Sciatic nerve (tissue), 2 donors: ENCODE data around the gene SEPSECS. TPM values are rescaled to one million over a fixed set of nuclear protein-coding genes. Genes with fewer than 3 reads are reported as not detected.
A peak's percentile ranks its signal among the peaks of the same experiment; 100 is the strongest.

Source experiments
- ATAC-seq: fragments of 200-7000 bp; cut with Tn5 transposase; one replicate; pipeline ENCODE4 v1.9.1; 2020; ENCODE audit warnings: mild to moderate bottlenecking, moderate library complexity
- DNase-seq: peaks from one replicate; pipeline ENCODE4 v3.0.0-alpha.2; 2020; ENCODE audit warnings: low spot score
- intact Hi-C: fragments of 100-400 bp; cut with DNase I; formaldehyde crosslinking; loops from one replicate; pipeline ENCODE4 v1.14.2; 2022
- total RNA-seq: library from RNA; stranded (reverse); fragmentation: NEBNext Ultra II Directional; extraction: Animal tissue kit (Norgen Biotek cat#: 25700); gene quantifications from one replicate; pipeline ENCODE4 v1.2.1, GENCODE V29; 2021
- donor health status: DM: no; HTN: no; CAD: no.
- donor health status: DM: no; HTN: no; CAD: no.

SEPSECS gene
- total RNA-seq, 1 donor from 2014 or later: 11.3 TPM

GRCh38 chr4:25113915-25114904, 46.0 kb downstream of the SEPSECS start:
- DNase-seq: no peak
- no peak for ATAC-seq
- intact Hi-C loops: no loop called here

DNA sequence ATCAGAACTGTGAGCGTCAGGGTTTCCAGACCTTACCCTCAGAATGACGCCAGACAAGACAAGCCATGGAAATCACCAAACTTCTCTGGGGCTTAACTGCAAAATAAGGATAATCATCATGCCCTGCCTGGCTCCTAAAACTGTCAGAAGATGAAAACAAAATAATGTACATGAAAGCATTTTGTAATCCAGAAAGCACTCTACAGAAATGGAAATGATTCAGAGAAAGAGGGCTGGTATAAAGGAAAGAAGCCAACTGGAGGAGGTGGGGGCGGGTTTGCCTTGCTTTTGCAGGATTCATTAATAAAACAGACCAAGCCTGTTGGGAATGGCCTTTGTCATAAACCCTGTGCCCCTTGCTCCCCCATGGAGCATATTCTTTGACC, 47.3 kb downstream of the SEPSECS start:
- DNase-seq: no peak
- ATAC-seq: no peak
- intact Hi-C loops: no loop called here

GRCh38 chr4:25112366-25112994, 47.8 kb downstream of the SEPSECS start:
- intact Hi-C loops: no loop called here
- ATAC-seq: no peak
- no peak for DNase-seq

- DNase-seq: no peak
- intact Hi-C loops: no loop called here
- ATAC-seq: no peak
These were observed 48.5 kb downstream of the SEPSECS start for GRCh38 chr4:25111648-25112196.

DNA sequence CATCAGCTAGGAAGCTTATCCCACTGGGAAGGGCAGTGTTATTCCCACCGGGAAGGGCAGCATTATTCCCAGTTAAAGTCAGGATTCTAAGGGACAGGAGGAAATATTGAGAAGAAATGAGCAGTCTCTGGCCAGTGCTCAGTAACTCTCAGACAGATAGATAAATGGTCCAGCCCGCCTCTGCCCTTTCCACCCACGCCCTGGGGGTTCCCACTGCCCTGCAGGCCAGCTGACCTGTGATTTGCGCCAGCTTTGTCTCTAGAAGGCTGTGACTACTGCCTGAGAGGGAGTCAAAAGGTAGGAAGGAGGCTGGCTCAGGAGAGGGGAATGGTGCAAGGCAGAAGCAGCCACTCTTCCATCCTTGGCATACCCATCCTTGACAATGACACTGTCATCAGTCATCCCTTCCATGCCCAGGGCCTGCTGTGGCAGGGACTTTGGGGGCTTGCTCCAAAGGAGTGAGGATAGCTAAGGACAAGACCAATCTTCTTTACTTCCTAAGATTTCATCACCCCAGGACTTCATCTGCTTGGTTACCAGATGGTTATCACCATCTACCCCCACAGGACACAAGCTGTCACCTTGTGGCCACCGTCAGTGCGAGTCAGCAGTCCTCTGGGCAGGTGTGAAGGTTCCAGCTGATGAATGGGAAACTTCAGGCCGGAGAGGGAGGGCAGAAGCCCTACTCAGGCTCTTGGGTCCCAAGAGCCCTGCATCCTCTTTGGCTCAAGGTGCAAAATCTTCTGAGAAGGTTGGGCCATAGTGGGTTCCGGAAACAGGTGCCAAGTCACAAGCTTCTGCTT, 49.5 kb downstream of the SEPSECS start:
- intact Hi-C loops: no loop called here
- DNase-seq: no peak
- no peak for ATAC-seq

- ATAC-seq (no peak), DNase-seq (no peak)
- intact Hi-C loops: no loop called here
These were observed 50.7 kb downstream of the SEPSECS start for GRCh38 chr4:25109511-25109910.

GRCh38 chr4:25108556-25108955, 51.7 kb downstream of the SEPSECS start:
- no peak for ATAC-seq
- no peak for DNase-seq
- intact Hi-C loops: no loop called here

DNA sequence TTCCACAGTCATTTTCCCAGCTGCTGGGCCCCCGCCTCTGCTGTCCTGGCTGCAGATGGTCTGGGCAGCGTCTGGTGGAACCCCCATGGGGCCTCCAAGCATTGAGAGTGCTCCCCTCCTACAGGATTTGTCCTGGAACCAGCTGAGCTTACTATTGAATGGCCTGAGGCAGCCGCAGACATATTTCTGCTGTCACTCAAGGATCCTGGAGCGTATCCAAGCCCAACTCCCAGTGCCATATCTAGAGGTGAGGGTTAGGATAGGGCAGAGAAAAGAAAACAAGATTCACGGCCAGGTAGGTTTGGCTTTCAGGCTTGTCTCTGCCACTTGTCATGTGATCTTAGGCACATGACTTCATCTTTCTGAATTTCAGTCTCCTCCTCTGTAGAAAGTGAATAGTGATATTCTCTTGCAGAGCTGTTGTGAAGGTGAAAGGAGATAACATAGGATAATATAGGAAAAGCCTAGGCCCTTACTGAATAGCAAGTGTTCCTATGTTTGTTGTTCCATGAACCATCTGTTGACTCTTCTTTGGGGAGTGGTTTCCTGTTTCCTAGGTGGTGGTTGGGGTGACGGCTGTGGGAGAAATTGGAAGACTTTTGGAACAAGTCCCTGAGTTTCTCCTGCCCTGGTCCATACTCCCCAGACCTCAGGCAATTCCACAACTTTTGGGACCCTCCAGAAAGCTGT, 52.3 kb downstream of the SEPSECS start:
- intact Hi-C loops: no loop called here
- ATAC-seq (no peak), DNase-seq (no peak)

DNA sequence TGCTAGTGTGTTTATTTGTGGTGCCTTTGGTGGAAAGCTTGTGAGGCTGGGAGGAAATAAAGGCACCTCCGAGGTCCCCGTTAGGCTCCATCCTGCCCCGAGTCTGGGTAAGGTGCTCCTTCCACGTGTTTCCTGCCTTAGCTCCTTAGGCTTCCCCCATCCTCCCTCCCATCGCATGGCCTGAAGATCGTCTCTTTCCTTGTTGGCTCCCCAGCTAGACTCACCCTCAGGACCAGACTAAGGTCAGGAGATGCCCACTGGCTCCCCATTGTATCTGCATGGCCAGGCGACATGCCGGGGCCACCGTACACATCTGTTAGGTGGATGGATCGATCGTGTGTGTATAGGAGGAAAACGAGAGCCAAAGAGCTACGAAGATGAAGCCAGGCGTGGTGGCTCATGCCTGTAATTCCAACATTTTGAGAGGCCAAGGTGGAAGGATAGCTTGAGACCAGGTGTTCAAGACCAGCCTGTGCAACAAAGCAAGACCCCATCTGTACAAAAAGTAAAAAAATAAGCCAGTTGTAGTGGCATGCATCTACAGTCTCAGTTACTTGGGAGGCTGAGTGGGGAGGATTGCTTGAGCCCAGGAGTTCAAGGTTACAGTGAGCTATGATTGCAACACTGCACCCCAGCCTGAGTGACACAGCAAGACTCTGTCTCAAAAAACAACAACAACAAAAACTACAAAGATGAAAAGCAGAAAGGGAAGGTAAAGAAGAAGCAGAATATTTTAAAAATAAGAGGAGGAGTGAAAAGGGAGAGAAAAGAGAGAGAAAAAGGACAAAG, 53.7 kb downstream of the SEPSECS start:
- DNase-seq (no peak), ATAC-seq (no peak)
- intact Hi-C loops: no loop called here

DNA sequence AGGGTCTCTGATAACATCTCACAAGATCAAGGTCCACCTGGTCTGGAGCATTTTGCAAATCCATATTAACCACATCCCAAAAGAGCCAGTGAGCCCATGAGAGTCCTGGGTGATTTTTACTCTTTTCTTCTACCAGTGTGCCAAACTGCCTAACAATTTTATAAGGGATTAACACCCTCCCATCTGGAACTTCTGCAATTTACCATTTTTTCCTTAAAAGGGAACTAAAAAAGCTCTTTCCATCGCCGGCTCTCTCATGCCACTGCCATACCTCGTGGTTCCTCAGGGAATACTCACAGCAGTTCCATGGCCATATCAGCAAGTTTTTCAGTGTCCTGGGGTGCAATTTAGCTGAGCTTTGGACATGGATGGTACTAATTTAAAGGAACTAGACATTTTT, 55.7 kb downstream of the SEPSECS start:
- intact Hi-C loops: no loop called here
- ATAC-seq (no peak), DNase-seq (no peak)

- ATAC-seq: peak; percentile 88
- DNase-seq: no peak
- intact Hi-C loops: no loop called here
These were observed 56.8 kb downstream of the SEPSECS start for GRCh38 chr4:25103418-25103817.

- intact Hi-C loops: no loop called here
- ATAC-seq (no peak), DNase-seq (no peak)
These were observed 58.4 kb downstream of the SEPSECS start for GRCh38 chr4:25101836-25102235.

- ATAC-seq (no peak), DNase-seq (no peak)
- intact Hi-C loops: no loop called here
These were observed 59.5 kb downstream of the SEPSECS start for GRCh38 chr4:25100710-25101109.

- DNase-seq (no peak), ATAC-seq (no peak)
- intact Hi-C loops: no loop called here
These were observed 60.2 kb downstream of the SEPSECS start for GRCh38 chr4:25100021-25100555.

DNA sequence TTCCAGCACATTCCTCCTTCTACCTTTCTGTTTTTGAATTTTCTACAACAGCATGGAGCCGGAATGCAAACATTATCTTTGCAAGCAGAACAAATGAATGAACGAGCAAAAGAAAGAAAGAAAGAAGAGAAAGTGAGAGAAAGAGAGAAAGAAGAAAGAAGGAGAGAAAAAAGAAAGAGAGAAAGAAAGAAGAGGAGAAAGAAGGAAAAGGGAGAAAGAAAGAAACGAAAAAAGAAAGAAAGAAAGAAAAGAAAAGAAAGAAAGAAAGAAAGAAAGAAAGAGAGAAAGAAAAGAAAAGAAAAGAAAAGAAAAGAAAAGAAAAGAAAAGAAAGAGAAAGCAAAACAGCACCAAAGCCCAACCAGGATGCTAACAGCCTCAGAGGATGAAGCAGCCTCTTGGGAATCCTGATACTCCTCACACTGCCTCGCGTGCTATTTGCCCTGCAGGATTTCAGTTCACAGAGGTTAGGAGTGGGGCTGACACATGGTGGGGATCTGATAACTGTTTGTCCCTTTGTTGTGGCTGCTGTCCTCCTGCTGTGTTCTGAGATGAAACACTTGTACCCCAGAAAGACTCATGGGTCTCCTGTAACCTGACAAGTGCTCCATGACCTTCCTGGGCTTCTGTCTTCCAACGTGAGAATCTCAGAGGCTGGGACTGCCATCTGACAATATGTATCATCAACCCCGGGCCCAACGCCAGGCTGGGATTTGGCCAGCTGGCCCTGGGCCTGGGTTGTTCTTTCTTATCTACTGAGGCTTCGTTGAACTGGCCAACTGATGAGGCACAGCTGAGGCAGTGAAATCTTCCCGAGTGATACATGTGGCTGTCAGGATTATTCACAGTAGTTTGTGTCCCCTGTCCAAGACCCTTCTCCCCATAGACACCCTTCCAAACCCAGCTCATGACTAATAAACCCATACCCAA, 61.0 kb downstream of the SEPSECS start:
- DNase-seq: no peak
- peak; percentile 44 for ATAC-seq
- intact Hi-C loops: no loop called here

DNA sequence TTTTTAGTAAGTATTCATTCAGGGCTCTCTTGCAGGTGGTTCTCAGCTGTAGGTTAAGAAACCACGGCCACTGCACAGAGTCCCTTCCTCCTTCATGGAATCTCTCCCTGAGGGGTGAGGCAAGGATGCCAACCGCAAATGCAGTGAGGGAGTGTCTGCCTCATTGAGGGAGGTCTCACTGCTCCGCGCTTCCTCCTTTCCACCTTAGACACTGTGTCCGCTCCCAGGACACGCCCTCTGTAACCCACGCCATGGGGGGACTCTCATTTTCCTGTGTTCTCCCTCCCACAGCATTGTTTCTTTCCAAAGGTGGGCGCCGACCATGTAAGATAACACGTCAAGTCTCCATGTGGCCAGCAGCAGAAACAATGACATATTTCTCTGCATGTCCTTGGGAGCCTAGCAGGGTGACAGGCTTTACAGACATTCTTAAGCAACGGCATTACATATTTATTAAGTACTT, 63.2 kb downstream of the SEPSECS start:
- DNase-seq: no peak
- ATAC-seq: no peak
- intact Hi-C loops: no loop called here
